Mesenchymal stem cell (in vitro differentiated cells and primary cell): ENCODE data around the gene IPO8.
"Not testable (repeated sequence)": the region's sequence is repeated elsewhere in the genome, so short reads cannot be mapped to it uniquely, and the experiment has no call there.

Experiments used
- DNase-seq: peaks from one replicate; pipeline ENCODE4 v3.0.0-alpha.2; 2013
- H2AFZ ChIP-seq: one replicate; pipeline ENCODE4 v1.6.1; 2013; ENCODE audit warnings: low read depth, mild to moderate bottlenecking, control low read depth, inconsistent platforms, low read length, moderate library complexity
- H2AK5ac ChIP-seq: 2 replicates; pipeline ENCODE4 v1.6.1; 2013; ENCODE audit warnings: low read length, moderate library complexity, mild to moderate bottlenecking, inconsistent platforms; ENCODE audit not compliant: severe bottlenecking
- H2BK120ac ChIP-seq: one replicate; pipeline ENCODE4 v1.6.1; 2013; ENCODE audit warnings: low read depth, mild to moderate bottlenecking, inconsistent platforms, low read length, moderate library complexity
- H2BK12ac ChIP-seq, 2 experiments: one replicate each; pipeline ENCODE4 v1.6.1; 2013; ENCODE audit warnings: inconsistent platforms in 2 of 2, low read length in 2 of 2, mild to moderate bottlenecking in 2 of 2, moderate library complexity in 2 of 2, control low read depth in 1 of 2
- H2BK15ac ChIP-seq: one replicate; pipeline ENCODE4 v1.6.1; 2013; ENCODE audit warnings: mild to moderate bottlenecking, low read depth, inconsistent platforms; ENCODE audit not compliant: poor library complexity, severe bottlenecking
- H2BK5ac ChIP-seq: 2 replicates; pipeline ENCODE4 v1.6.1; 2013; ENCODE audit warnings: low read depth, mild to moderate bottlenecking, low read length, control low read depth, inconsistent platforms; ENCODE audit not compliant: poor library complexity, severe bottlenecking
- H3K14ac ChIP-seq, 2 experiments: one replicate each; pipeline ENCODE4 v1.6.1; 2013; ENCODE audit warnings: inconsistent platforms in 2 of 2, low read length in 2 of 2, control low read depth in 1 of 2, mild to moderate bottlenecking in 1 of 2, moderate library complexity in 1 of 2
- H3K18ac ChIP-seq, 2 experiments: one replicate each; pipeline ENCODE4 v1.6.1; 2013; ENCODE audit warnings: inconsistent platforms in 2 of 2, low read length in 2 of 2, control low read depth in 1 of 2, low read depth in 1 of 2, mild to moderate bottlenecking in 1 of 2
- H3K23ac ChIP-seq, 2 experiments: one replicate each; pipeline ENCODE4 v1.6.1; 2013; ENCODE audit warnings: inconsistent platforms in 2 of 2, low read length in 2 of 2, mild to moderate bottlenecking in 2 of 2, moderate library complexity in 2 of 2, control low read depth in 1 of 2
- H3K27ac ChIP-seq: 2 replicates; pipeline ENCODE4 v1.5.1; 2013; ENCODE audit warnings: mild to moderate bottlenecking, moderate library complexity, low read length, control low read depth, inconsistent platforms; ENCODE audit not compliant: poor library complexity, severe bottlenecking
- H3K27me3 ChIP-seq, 2 experiments: 2 replicates each; pipeline versions ENCODE4 v1.6.1 to v1.7.0; 2013; ENCODE audit warnings: low read length in 2 of 2, mild to moderate bottlenecking in 2 of 2, moderate library complexity in 2 of 2, control low read depth in 1 of 2, inconsistent platforms in 1 of 2; ENCODE audit not compliant: control insufficient read depth in 1 of 2, insufficient read depth in 1 of 2
- H3K36me3 ChIP-seq, 2 experiments: 2 replicates each; pipeline versions ENCODE4 v1.6.1 to v1.7.0; 2013; ENCODE audit warnings: low read length in 2 of 2, control low read depth in 1 of 2, inconsistent platforms in 1 of 2, low read depth in 1 of 2, mild to moderate bottlenecking in 1 of 2; ENCODE audit not compliant: insufficient read depth in 2 of 2, control insufficient read depth in 1 of 2
- H3K4ac ChIP-seq, 2 experiments: one replicate each; pipeline ENCODE4 v1.6.1; 2013; ENCODE audit warnings: inconsistent platforms in 2 of 2, low read length in 2 of 2, mild to moderate bottlenecking in 2 of 2, moderate library complexity in 2 of 2, control low read depth in 1 of 2, low read depth in 1 of 2
- H3K4me1 ChIP-seq: 2 replicates; pipeline ENCODE4 v1.6.1; 2013; ENCODE audit warnings: low read depth, low read length, control low read depth; ENCODE audit not compliant: control insufficient read depth, insufficient read depth
- H3K4me2 ChIP-seq: 2 replicates; pipeline ENCODE4 v1.6.1; 2013; ENCODE audit warnings: low read length, mild to moderate bottlenecking, inconsistent platforms; ENCODE audit not compliant: poor library complexity, severe bottlenecking
- H3K4me3 ChIP-seq, 2 experiments: 2 replicates each; pipeline versions ENCODE4 v1.5.1 to v1.7.0; 2013; ENCODE audit warnings: low read length in 2 of 2, mild to moderate bottlenecking in 2 of 2, control low read depth in 1 of 2, low read depth in 1 of 2; ENCODE audit not compliant: insufficient read depth in 1 of 2
- H3K79me1 ChIP-seq: replicated peaks from 2 replicates; pipeline ENCODE4 v1.6.1; 2013; ENCODE audit warnings: mild to moderate bottlenecking, control low read depth, low read length, inconsistent platforms; ENCODE audit not compliant: poor library complexity, severe bottlenecking
- H3K9ac ChIP-seq: 2 replicates; pipeline ENCODE4 v1.7.0; 2013; ENCODE audit warnings: mild to moderate bottlenecking, low read length, moderate library complexity
- H3K9me3 ChIP-seq: 2 replicates; pipeline ENCODE4 v1.7.0; 2013; ENCODE audit warnings: mild to moderate bottlenecking, low read length; ENCODE audit not compliant: control insufficient read depth
- H4K8ac ChIP-seq: one replicate; pipeline ENCODE4 v1.6.1; 2013; ENCODE audit warnings: inconsistent platforms, mild to moderate bottlenecking, low read length, moderate library complexity
- H4K91ac ChIP-seq: one replicate; pipeline ENCODE4 v1.6.1; 2013; ENCODE audit warnings: mild to moderate bottlenecking, low read length, inconsistent platforms
- WGBS: methylation state at CpG from one replicate; pipeline ENCODE4 v1.1.7; 2013; ENCODE audit warnings: mixed read lengths; 5-methylcytosine and 5-hydroxymethylcytosine counted together

IPO8 gene

GRCh38 chr12:30621663-30622241 lies 73.9 kb downstream of the IPO8 start:
- not testable (repeated sequence) for H3K14ac ChIP-seq, H3K23ac ChIP-seq, H2AK5ac ChIP-seq, H3K27ac ChIP-seq, H4K8ac ChIP-seq, H3K9ac ChIP-seq, H4K91ac ChIP-seq, H3K36me3 ChIP-seq, H3K18ac ChIP-seq, H2BK15ac ChIP-seq, H3K4ac ChIP-seq, H2BK120ac ChIP-seq, H3K4me1 ChIP-seq, H3K79me1 ChIP-seq, H3K27me3 ChIP-seq, H3K4me2 ChIP-seq, H2AFZ ChIP-seq, H3K4me3 ChIP-seq, H2BK12ac ChIP-seq, H3K9me3 ChIP-seq, H2BK5ac ChIP-seq
- peak; percentile 23 for DNase-seq
- 100% methylated on average over 3 of the region's 4 CpGs for WGBS

DNA sequence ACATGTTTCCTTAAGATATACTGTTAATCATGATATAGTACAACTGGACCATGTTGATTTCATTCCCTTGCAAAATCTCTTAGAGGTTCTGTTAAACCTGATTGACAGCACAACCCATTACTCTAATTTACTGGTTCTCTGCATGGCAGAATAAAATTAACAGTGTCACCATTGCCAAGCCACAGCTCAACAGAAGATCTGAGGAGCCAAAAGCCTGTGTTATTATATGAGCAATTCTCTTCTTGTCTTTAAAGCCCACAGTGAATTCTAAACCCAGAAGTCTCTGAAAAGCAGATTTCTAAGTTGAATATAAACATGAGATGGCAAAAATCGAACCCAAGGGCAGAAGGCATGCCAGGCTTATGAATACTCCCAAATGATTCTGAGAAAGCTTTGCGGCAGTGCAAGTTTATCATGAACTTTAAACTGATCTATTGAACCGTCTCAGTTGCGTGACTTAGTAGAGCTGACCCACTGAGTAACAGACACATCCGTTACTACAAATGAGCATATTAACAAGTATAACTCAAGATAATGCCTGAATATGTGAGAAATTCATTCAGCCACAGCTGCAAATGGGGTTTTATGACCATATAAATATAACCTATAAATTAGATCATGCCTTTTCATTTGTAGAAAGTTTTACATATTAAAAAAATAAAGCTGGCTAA lies 78.2 kb downstream of the IPO8 start:
- no peak overlapping the region for H2AFZ ChIP-seq
- no peaks in the 10 kb centered on the region for H3K79me1 ChIP-seq
- no peaks in the 10 kb centered on the region for H3K4me1 ChIP-seq
- no peak overlapping the region for H3K23ac ChIP-seq
- no peak overlapping the region for H4K8ac ChIP-seq
- no peak overlapping the region for H2BK5ac ChIP-seq
- H3K4ac ChIP-seq = no peak overlapping the region
- no peaks in the 10 kb centered on the region for H3K36me3 ChIP-seq
- H3K4me3 ChIP-seq = no peak overlapping the region
- no peak overlapping the region for H4K91ac ChIP-seq
- no peaks in the 10 kb centered on the region for H3K27me3 ChIP-seq
- no peak overlapping the region for H2BK12ac ChIP-seq
- H2BK15ac ChIP-seq = no peak overlapping the region
- H2BK120ac ChIP-seq = no peak overlapping the region
- WGBS = 91% methylated on average over 4 of the region's 5 CpGs
- DNase-seq = no peak
- H3K4me2 ChIP-seq = no peak overlapping the region
- H3K14ac ChIP-seq = no peak overlapping the region
- H3K18ac ChIP-seq = no peak overlapping the region
- no peak overlapping the region for H3K9ac ChIP-seq
- H2AK5ac ChIP-seq = no peak overlapping the region
- H3K9me3 ChIP-seq = no peaks in the 10 kb centered on the region
- H3K27ac ChIP-seq = no peak overlapping the region

- Histone ChIP-seq H2BK12ac (peak overlapping the region in 1 of 2 experiments; percentile 76), H2BK120ac (peak overlapping the region; percentile 39), H3K4me2 (no peak overlapping the region), H4K91ac (no peak overlapping the region), H2BK5ac (no peak overlapping the region), H3K27me3 (no peaks in the 10 kb centered on the region), H4K8ac (no peak overlapping the region), H3K36me3 (no peaks in the 10 kb centered on the region), H3K4me3 (no peak overlapping the region), H3K4me1 (no peaks in the 10 kb centered on the region), H3K79me1 (no peaks in the 10 kb centered on the region), H3K4ac (peak overlapping the region in 1 of 2 experiments; percentile 49), H3K9me3 (no peaks in the 10 kb centered on the region), H2BK15ac (no peak overlapping the region), H3K9ac (peak overlapping the region; percentile 23), H3K27ac (no peak overlapping the region), H2AFZ (no peak overlapping the region), H2AK5ac (no peak overlapping the region), H3K14ac (peak overlapping the region in 1 of 2 experiments; percentile 76), H3K18ac (peak overlapping the region; percentile 64 to 82), H3K23ac (no peak overlapping the region)
- no peak for DNase-seq
Observed at GRCh38 chr12:30614031-30614430, 81.6 kb downstream of the IPO8 start.

DNA sequence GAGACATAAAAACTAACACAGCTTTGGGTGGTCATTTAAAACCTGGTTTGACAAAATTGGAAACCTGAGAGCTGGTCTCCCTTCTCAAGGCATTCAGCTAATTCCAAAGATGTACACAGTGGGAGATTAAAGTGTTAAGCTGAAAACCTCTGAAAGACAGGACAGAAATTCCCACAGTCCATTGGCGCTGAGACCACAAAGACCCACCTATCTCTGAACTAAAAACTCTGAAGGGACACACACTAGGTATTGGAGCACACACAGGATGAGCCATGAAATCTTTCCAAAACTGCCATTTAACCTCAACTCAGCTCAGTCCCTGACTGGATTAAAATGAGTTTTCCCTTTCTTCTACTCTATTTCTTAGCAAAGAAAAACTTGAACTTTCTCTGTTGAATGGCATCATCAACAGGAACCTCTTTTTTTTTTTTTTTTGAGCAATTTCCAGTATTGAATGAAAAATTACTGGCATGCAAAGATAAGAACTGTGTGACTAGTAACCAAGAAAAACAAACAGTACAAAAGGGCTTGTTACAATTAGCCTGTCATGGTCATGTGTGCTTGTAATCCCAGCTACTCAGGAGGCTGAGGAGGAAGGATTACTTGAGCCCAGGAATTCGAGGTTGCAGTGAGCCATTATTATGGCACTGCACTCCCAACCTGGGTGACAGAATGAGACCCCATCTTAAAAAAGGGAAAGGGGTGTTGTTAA lies 82.4 kb downstream of the IPO8 start:
- Histone ChIP-seq H3K9ac (peak overlapping the region; percentile 44), H3K4me1 (no peaks in the 10 kb centered on the region), H3K23ac (no peak overlapping the region), H2BK12ac (peak overlapping the region in 1 of 2 experiments; percentile 76), H3K14ac (no peak overlapping the region), H3K4me2 (no peak overlapping the region), H3K4ac (no peak overlapping the region), H3K27me3 (no peaks in the 10 kb centered on the region), H3K4me3 (no peak overlapping the region), H2AK5ac (no peak overlapping the region), H4K8ac (no peak overlapping the region), H2AFZ (no peak overlapping the region), H3K36me3 (no peaks in the 10 kb centered on the region), H2BK120ac (peak overlapping the region; percentile 39), H3K79me1 (no peaks in the 10 kb centered on the region), H3K18ac (peak overlapping the region; percentile 64 to 82), H2BK5ac (no peak overlapping the region), H2BK15ac (no peak overlapping the region), H3K9me3 (no peaks in the 10 kb centered on the region), H3K27ac (no peak overlapping the region), H4K91ac (no peak overlapping the region)
- DNase-seq = peak; percentile 85
- WGBS = 65% methylated on average over 2 of the region's 2 CpGs
